ENCODE measurements around the gene ARHGAP4. TPM values are rescaled to one million over a fixed set of nuclear protein-coding genes. Genes with fewer than 3 reads are reported as not detected.

The ARHGAP4 gene
- total and polyA plus RNA-seq, 2 donors (not counting 3 experiments of a cell fraction or from before 2014, with no cell fraction given) = 20.9 to 33.3 TPM

DNA sequence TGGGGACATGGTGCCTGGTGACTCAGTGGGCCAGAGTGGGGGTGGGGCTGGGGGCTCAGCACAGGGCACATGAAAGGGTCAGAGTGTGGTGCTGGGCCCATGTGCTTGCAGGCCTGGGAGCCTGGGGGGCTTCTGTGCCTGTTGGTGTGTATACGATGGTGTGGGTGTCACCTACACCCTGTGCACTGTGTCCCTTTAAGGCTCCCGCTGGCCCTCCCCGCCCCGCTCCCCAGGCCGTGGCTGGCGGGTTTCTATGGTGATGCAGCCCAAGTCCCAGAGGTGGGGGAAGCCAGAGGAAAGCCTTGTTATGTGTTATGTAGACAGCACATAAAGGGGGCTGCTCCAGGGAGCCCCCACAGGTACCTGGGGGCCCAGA lies 45.6 kb downstream of the ARHGAP4 start:
- H3K9ac ChIP-seq (replicated peaks; ENCODE audit: extremely low read depth, insufficient read depth, low read length) = no peak overlapping the region
- no peak overlapping the region for H2AFZ ChIP-seq (ENCODE audit: low read depth, low read length)
- H3K36me3 ChIP-seq (ENCODE audit: control insufficient read depth in 2 of 2, extremely low read depth in 1 of 2, insufficient read depth in 2 of 2, low read length in 2 of 2) = no peaks in the 10 kb centered on the region
- CTCF ChIA-PET = no interaction called here
- POLR2A ChIA-PET = no interaction called here
- H3K79me2 ChIP-seq (ENCODE audit: control insufficient read depth, insufficient read depth, low read length) = no peaks in the 10 kb centered on the region
- no peaks in the 10 kb centered on the region for H3K4me1 ChIP-seq (ENCODE audit: control insufficient read depth, extremely low read depth, insufficient read depth, low read length)
- no peak overlapping the region for H3K4me2 ChIP-seq (ENCODE audit: insufficient read depth, low read length)
- no peaks in the 10 kb centered on the region for H3K9me3 ChIP-seq (replicated peaks; ENCODE audit: control insufficient read depth, insufficient read depth, low read length)
- H4K20me1 ChIP-seq (replicated peaks; ENCODE audit: control insufficient read depth, extremely low read depth, insufficient read depth, low read length) = no peaks in the 10 kb centered on the region
- no peak overlapping the region for H3K4me3 ChIP-seq (replicated peaks in 1 of 3; ENCODE audit: insufficient read depth in 1 of 3, low read depth in 1 of 3, low read length in 3 of 3)
- no peak for FAIRE-seq
- intact Hi-C loops (cut with micrococcal nuclease) = loop anchor here (10.0 kb wide), 1 partner anchor 66 kb away; no protein-coding TSS in a partner anchor
- H3K27me3 ChIP-seq (ENCODE audit: control insufficient read depth in 2 of 2, insufficient read depth in 2 of 2, low read length in 2 of 2) = peaks cover 23 to 24% of the 10 kb centered on the region in 2 experiments
- dilution Hi-C loops (cut with MboI; ENCODE audit: extremely low pct_ligation_motif_present, low sequenced_read_pairs) = no loop called here
- H3K27ac ChIP-seq (ENCODE audit: insufficient read depth, low read depth, low read length) = no peak overlapping the region
- TF ChIP-seq GATA2 (IDR thresholded peaks at IDR 0.05; ENCODE audit: insufficient read depth, insufficient read length, low read depth, low read length) (no peak), POLR2AphosphoS5 (IDR thresholded peaks at IDR 0.05; ENCODE audit: insufficient read depth, low read depth, low read length) (no peak), EZH2 (IDR thresholded peaks at IDR 0.05; ENCODE audit: borderline replicate concordance, low read depth, low read length, severe bottlenecking) (no peak), POLR2A (IDR thresholded peaks at IDR 0.05; ENCODE audit: low read depth, low read length) (no peak), FOS (IDR thresholded peaks at IDR 0.05; ENCODE audit: borderline replicate concordance, insufficient read depth, low read length) (no peak), MYC (IDR thresholded peaks at IDR 0.05; ENCODE audit: low read depth, low read length) (no peak), JUN (IDR thresholded peaks at IDR 0.05; ENCODE audit: borderline replicate concordance, insufficient read depth, insufficient read length, low read depth) (no peak)
- TF ChIP-seq, protein P1, sequence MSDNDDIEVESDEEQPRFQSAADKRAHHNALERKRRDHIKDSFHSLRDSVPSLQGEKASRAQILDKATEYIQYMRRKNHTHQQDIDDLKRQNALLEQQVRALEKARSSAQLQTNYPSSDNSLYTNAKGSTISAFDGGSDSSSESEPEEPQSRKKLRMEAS (IDR thresholded peaks at IDR 0.05; ENCODE audit: insufficient read depth, insufficient read length) = no peak
- TF ChIP-seq, protein P2, sequence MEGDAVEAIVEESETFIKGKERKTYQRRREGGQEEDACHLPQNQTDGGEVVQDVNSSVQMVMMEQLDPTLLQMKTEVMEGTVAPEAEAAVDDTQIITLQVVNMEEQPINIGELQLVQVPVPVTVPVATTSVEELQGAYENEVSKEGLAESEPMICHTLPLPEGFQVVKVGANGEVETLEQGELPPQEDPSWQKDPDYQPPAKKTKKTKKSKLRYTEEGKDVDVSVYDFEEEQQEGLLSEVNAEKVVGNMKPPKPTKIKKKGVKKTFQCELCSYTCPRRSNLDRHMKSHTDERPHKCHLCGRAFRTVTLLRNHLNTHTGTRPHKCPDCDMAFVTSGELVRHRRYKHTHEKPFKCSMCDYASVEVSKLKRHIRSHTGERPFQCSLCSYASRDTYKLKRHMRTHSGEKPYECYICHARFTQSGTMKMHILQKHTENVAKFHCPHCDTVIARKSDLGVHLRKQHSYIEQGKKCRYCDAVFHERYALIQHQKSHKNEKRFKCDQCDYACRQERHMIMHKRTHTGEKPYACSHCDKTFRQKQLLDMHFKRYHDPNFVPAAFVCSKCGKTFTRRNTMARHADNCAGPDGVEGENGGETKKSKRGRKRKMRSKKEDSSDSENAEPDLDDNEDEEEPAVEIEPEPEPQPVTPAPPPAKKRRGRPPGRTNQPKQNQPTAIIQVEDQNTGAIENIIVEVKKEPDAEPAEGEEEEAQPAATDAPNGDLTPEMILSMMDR (IDR thresholded peaks at IDR 0.05; ENCODE audit: extremely low read depth in 1 of 2, insufficient read depth in 1 of 2, low read depth in 1 of 2, low read length in 2 of 2) = no peak
- no peaks in the 10 kb centered on the region for H3K9me1 ChIP-seq (replicated peaks; ENCODE audit: control insufficient read depth, extremely low read depth, insufficient read depth, low read length)
- no TSS peak for BruUV-seq (replicated peaks)
- DNase-seq (ENCODE audit: low read depth, low spot score) = no peak

Measured in endothelial cell of umbilical vein (primary cell).